ENCODE measurements around the gene RBMY1A1.
"Not testable (repeated sequence)": the region's sequence is repeated elsewhere in the genome, so short reads cannot be mapped to it uniquely, and the experiment has no call there.

GRCh38 chrY:21586454-21586853 is 51.8 kb downstream of the RBMY1A1 start:
- not testable (repeated sequence) for TF ChIP-seq POLR2A, EP300, CTCF (IDR thresholded peaks at IDR 0.05)

Data from gastroesophageal sphincter (tissue), 3 donors.